Hepatic stellate cell (primary cell): ENCODE data around the gene GLT1D1.
"Not testable (repeated sequence)": the region's sequence is repeated elsewhere in the genome, so short reads cannot be mapped to it uniquely, and the experiment has no call there.

Experiments
- DNase-seq: peaks from one replicate; pipeline ENCODE4 v3.0.0; 2011; ENCODE audit warnings: low spot score

Gene GLT1D1

DNA sequence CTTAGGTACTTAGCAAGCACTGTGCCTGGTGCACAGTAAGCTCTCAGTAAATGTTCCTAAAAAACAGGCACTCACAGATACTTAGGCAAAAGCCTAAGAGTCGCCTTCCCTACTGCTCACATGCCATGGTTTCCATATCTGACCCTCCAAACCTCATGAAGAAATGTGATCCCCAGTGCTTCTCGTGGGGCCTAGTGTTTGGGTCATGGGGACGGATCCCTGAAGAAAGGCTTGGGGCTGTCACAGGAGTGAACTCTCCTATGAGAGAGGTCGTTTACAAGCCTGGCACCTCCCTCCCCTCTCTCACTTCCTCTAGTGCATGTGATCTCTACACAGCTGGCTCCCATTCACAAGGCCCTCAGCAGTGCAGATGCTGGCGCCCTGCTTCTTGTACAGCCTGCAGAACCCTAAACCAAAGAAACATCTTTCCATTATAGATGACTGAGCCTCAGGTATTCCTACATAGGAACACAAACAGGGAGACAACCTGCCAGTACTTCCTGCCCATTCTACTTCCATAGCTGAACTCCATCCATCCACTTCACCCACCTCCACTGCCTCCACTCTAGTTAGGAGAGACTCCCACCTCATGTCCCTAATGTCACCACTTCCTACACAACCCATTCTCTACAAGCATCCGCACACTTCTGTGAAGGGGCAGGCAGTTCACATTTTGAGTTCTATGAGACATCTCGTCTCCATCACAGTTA, 32.4 kb upstream of the GLT1D1 start:
- DNase-seq: no peak

DNA sequence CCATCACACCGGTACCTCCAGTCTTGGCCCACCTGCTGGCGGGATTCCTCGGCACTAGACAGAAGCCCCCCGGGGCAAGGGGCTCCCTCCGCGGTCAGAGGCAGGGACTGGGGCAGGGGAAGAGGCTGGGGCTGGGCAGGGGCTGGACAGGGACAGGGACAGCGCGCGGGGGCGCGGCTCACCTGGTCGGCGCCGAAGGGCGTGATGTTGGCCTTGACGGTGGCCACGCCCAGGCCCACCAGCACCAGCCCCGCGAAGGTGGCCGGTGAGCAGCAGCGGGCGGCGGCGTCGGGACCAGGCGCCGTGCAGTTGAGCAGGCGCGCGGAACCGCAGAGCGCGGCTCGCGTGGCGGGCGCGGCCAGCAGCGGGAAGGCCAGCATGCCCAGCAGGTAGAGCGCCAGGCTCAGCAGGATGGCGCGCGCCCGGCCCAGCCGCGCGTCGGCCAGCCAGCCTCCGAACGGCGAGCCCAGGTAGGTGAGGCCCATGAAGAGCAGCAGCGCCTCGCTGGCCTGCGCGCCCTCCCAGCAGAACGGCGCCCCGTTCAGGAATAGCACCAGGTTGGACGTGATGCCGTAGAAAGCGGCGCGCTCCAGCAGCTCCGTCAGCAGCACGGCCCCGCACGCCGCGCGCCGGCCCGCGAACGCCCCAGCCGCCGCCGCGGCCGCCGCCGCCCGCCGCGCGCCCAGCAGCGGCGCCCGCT, 29.9 kb upstream of the GLT1D1 start:
- DNase-seq: no peak

DNA sequence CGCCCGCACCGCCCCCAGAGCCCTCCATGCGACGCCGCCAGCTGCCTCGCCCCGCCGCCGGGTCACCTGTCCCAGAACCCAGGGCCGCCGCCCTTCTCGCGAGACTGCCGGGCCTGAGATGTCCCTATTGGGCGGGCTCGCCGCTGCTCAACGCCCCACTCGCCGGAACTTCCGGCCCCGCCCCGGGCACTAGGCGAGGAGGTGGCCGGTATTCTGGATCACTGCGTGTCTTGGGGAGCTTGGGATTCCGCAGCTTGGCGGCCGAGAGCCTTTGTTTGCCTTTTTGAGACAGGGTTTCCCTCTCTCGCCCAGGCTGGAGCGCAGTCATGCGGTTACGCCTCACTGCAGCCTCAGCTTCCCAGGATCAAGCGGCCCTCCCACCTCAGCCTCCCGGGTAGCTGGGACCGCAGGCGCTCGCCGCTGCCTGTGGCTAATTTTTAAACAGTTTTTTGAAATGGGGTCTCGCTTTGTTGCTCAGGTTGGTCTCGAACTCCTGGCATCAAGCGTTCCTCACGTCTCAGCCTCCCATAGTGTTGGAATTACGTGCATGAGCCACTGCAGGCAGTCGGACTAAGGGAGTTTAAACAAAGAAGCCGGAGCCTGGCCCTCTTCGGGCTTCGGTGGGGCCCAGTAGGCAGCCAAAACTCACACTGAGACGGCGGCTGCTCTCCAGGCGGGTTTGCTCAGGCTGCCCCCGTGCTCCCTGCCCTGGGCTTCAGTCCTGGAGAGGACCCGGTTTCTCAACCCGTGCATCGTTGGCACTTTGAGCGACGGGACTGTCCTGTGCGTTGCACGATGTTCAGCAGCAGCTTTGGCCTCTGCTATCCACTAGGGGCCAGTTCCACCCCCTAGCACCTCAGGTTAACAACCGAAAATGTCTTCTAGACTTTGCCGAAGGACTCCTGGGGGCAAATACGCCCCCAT, 29.1 kb upstream of the GLT1D1 start, which contains the start of gene SLC15A4:
SLC15A4 (minus strand) TSS at position 43 of the 924 bp plus-strand sequence; CDS start at position 28, 15 bp downstream.
- peak; percentile 99 for DNase-seq

- DNase-seq: no peak
These were observed 27.4 kb upstream of the GLT1D1 start for GRCh38 chr12:128825835-128826234.

DNA sequence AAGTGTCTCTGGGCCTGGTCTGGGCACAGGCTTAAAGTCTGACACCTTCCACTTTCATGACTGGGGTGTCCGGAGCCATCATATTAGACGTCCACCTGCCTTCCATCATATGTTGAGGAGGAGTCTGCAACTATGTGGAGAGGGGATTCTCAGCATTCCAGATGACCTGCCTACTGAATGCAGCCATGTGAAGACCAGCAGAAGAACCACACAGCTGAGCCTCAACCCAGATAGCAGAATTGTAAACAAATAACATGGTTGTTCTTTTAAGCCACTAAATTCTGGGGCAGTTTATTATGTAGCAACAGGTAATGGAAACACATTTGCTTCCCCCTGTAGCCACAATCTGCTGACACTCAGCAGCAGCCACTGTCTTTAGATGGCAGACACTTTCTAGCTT, 25.6 kb upstream of the GLT1D1 start:
- DNase-seq: no peak

- no peak for DNase-seq
These were observed 23.3 kb upstream of the GLT1D1 start for GRCh38 chr12:128829861-128830504.

DNA sequence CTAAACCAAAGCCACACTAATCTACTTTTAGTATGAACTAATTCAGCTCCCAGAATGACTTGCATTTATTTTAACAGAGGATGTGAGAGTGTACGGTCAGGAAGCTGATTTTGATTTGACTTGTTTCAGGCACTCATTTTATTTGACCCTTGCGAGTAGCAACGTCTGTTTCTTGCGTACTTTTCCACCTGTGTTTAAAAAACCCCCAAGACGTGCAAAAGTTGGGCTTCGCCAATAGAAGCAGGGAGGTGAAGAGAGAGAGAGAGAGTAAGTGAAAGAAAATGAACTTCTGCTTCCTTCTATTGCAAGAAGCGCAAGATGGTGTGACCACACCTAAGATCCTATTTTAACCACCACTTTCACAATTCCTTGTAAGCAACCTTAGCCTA, 22.8 kb upstream of the GLT1D1 start:
- DNase-seq: no peak

- no peak for DNase-seq
These were observed 19.9 kb upstream of the GLT1D1 start for GRCh38 chr12:128833418-128833817.

DNA sequence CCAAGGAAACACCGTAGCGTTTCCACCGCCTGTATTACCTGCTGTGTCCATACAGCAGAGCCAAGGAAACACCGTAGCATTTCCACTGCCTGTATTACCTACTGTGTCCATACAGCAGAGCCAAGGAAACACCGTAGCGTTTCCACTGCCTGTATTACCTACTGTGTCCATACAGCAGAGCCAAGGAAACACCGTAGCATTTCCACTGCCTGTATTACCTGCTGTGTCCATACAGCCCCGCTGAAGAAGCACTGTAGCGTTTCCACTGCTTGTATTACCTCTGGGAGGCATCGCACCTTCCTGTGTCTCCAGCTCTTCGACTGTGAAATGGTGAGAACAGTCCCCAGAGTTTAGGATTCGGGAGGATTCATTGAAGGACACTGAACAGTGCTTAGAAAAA, 13.4 kb upstream of the GLT1D1 start:
- not testable (repeated sequence) for DNase-seq

DNA sequence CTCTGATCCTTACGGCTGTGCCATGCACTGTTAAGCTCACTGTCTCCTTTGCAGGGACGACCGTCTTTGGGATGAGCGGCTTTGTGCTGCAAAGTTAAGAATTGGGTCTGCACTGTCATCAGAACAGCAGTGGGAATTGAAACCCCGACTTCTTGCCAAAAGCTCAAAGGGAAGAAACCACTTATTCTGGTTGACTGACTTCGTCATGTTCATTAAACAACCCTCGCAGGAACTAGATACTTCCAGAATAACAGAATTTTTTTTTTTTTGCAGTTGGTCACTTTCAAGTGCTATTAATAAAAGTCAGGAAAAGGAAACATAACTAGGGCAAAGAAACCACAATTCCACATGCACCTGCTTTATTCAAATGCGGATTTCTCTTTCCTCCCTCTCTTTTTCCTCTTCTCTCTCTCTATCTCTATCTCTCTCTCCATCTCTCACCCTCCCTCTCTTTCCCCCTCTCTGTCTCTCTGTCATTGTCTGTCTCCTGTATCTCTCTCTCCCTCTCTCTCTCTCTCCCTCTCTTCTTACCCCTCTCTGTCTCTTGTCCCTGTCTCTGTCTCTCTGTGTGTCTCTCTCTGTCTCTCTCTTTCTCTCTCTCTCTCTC, 12.3 kb upstream of the GLT1D1 start:
- DNase-seq: no peak

GRCh38 chr12:128842579-128842978, 10.7 kb upstream of the GLT1D1 start:
- no peak for DNase-seq

- no peak for DNase-seq
These were observed 9.7 kb upstream of the GLT1D1 start for GRCh38 chr12:128843538-128843937.

- DNase-seq: no peak
These were observed 9.1 kb upstream of the GLT1D1 start for GRCh38 chr12:128844031-128844635.

GRCh38 chr12:128846671-128847070, 6.6 kb upstream of the GLT1D1 start:
- not testable (repeated sequence) for DNase-seq

DNA sequence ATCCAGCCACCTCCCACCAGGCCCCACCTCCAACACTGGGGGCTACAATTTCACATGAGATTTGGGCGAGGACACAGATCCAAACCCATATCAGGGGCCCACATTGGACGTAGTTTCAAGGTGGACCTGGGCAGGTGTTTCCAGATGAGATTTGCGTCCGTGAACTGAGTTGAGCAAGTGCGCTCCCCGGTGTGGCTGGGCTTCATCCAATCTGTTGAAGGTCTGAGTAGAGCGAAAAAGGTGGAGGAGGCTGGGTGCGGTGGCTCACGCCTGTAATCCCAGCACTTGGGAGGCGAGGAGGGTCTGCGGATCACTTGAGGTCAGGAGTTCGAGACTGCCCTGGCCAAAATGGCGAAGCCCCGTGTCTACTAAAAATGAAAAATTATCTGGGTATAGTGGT, 4.9 kb upstream of the GLT1D1 start:
- DNase-seq: no peak

GRCh38 chr12:128849806-128850205, 3.5 kb upstream of the GLT1D1 start:
- not testable (repeated sequence) for DNase-seq

- DNase-seq: no peak
These were observed 2.9 kb upstream of the GLT1D1 start for GRCh38 chr12:128850400-128850799.

GRCh38 chr12:128851429-128851828, 1.8 kb upstream of the GLT1D1 start:
- DNase-seq: not testable (repeated sequence)

DNA sequence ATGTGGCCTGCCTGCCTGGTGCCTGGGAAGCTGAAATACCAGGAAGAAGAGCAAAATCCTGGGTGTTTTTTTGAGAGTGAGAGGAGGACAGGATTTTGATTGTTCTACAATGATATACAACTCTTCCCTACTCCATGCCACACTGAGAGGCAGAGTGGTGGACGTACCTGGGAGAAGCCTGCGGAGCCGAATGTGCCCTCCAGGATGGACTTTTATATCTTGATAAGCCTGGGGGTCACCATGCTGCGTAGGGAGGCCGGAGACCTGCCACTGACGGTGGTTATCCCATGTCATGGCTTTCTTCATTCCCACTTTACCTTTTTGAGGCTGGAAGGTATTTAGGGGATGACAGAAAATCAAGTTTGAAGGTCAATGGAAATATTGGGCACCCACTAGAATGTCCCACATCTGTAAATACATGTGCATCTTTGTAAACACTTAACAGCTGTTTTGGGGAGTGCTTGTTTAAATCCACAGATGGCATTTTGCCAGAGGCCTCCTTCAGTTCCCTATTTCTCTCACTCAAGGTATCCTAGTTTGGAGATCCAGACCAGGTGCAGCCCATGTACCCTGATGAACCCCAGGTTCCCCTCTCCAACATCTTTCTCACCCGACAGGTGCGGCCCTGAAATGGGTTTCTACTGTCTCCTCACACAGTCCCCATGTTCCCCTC, 1.1 kb upstream of the GLT1D1 start:
- DNase-seq: no peak

- DNase-seq: no peak
These were observed 421 bp downstream of the GLT1D1 start for GRCh38 chr12:128853600-128854197.
